Limb (tissue), 2 donors: ENCODE results near the gene EIF4B.

Experiments
- DNase-seq, 2 donors: peaks; one replicate each; pipeline ENCODE4 v3.0.0-alpha.2; 2016; ENCODE audit errors: extremely low spot score in 2 of 2

Gene EIF4B

DNA sequence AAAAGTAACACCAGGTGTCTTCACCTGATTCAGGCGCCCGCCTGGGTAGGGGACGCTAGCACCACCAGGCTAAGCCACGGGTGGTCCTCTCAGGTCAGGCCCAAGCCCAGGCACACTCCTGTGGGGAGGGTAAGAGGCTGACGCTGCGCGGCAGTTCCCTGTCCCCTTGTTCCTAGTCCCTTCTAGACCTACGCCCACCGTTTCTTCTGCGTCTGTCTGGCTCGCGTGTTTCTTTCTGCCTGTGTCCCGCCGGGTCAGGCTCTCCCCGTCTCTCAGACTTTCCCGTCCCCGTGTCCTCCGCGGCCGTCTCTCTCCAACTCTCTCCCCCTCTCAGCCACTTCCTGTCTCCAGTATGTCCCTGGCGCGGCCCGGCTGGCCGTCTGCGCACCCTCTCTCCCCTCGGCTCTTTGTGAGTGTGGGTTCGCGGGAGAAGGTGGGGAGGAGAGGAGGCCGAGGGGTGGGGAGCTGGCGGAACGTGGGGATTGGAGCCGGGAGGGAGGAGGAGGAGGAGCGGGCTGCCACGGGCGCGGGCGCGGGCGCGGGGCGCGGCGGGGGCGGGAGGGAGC, 40.5 kb downstream of the EIF4B start:
- DNase-seq: peak in 1 of 2 donors; percentile 82

GRCh38 chr12:53047221-53048032, 41.2 kb downstream of the EIF4B start:
- DNase-seq: peak; percentile 89 to 93

GRCh38 chr12:53048033-53048779, 42.0 kb downstream of the EIF4B start:
- peak in 1 of 2 donors; percentile 78 for DNase-seq

- peak; percentile 39 to 78 for DNase-seq
Observed at GRCh38 chr12:53048780-53049401, 42.6 kb downstream of the EIF4B start.

DNA sequence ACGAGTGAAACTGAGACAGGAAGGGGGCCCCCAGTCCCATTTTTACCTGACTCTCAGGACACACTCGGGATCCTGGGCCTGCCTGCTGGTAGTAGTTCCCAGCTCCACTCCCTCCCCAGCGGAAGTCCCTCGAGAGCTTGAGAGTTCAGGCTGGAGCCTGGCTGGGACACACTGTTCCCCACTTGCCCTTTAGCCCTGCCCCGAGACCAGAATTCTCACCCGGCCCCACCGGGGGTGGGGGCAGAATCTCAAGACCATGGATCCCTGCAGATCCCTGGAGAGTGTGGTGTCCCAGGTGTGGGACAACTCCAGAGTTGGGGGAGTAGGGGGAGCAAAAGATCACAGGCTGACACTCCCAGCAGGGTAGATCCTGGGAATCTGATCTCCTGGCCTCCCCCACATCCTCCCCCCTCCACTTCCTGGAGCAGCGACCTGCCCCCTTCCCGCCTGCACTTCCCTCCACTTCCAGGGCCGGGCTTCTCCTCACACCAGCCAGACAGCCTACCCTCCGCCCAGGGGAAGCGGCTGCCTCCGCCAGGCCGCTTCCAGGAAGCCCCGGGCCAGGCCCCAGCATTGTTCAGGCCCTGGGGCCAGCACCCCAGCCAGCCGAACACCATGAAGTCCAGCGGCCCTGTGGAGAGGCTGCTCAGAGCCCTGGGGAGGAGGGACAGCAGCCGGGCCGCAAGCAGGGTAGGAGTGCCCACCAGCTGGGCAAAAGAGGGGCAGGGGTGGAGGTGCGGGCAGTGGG, 43.5 kb downstream of the EIF4B start, which contains the start of gene TNS2:
TNS2 (plus strand) TSS at position 495 of the 748 bp plus-strand sequence; CDS start at position 616, 121 bp downstream.
- peak; percentile 51 to 74 for DNase-seq

GRCh38 chr12:53050426-53051057, 44.3 kb downstream of the EIF4B start:
- no peak for DNase-seq

DNA sequence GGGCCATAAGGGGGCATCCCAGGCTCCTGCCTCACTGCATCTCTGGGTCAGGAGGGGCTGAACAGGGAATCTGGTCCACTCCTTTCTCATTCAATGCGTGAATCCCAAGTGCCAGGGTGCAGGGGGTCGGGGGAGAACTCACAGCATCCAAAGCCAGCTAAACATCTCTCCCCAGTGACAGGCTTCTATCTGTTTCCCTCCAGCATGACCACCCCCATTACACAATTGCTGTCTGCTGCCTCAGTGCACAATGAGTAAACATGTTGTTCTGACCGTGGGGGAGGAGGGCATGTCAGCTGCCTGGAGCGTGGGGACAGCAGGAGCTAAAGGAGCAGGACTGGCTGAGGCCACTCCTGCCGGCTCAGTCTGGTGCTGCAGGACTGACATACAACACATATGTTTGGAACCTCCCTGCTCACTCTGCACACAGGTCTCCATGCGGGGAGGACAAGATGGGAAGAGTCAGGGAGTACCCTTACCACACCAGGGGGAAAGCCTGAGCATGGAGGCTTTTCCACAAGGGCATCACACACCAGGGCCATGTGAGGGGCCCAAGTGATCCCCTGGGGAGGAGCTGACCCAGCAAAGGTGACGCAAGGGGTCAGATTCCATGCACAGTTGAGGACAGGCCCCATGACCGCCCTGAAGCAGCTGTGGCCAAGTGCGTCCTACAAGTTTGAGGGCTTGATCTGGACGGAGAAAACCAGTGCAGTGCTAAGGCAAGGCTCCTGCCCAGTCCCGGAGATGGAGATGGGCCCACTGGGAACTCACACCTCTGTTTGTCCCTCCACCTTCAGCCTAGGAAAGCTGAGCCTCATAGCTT, 45.0 kb downstream of the EIF4B start:
- peak in 1 of 2 donors; percentile 45 for DNase-seq

DNA sequence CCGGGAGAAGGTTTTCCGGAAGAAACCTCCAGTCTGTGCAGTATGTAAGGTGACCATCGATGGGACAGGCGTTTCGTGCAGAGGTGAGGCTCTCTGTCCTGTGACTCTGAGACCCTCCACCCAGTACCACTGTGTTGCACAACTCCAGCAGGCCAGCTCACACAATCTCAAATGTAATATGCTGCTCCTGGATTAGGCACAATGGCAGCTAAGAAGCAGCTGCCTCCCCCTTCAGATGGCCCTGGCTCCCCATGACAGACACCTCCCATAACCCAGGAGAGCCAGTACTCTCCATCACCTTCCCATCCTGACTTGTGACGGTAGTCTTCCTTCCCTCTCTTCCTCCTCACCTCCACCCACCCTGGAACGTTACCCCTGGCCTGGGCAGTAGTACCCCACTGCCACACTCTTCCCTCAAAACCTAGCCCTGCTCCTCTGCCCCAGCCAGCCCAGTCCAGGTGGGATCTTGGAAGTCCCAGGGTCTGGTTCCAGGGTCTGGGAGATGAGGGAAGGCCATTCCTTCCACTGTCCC, 45.7 kb downstream of the EIF4B start:
- DNase-seq: peak in 1 of 2 donors; percentile 37

DNA sequence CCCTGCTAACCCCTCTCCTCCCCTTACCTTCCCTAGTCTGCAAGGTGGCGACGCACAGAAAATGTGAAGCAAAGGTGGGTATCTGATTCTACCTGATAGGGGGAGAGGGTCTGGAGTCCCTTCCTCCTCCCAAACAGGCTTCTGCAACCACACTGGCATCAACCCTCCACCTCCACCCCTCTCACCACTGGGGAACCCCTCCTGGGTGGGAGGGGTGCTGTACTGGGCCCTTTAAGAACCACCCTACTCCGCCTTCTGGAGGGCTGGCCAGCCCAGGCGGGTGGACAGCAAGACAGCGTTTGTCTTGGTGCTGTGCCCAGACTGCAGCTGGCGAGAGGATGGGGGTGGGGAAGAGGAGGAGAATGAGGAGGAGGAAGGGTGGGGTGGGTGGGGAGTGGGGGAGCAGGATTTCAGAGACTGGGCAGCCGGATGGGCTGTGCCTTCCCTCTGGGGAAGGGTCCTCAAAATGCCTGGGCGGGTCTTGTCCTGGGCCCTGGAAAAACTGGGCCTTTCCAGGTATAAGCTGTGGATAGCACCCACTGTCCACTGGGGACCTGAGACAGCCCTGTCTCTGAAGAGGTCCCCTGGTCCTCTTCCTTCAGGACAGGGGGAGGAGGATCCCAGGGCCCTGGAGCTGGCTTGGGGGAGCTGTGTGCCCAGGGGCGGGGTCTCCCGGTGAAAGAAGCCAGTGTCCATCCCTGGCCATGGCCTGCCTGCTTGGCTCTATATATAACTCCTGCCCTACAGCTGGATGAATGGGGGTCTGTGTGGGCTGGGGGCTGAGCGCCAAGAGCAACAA, 46.4 kb downstream of the EIF4B start:
- peak; percentile 85 for DNase-seq

GRCh38 chr12:53053218-53054111, 47.2 kb downstream of the EIF4B start:
- peak in 1 of 2 donors; percentile 75 for DNase-seq

GRCh38 chr12:53054112-53054878, 48.0 kb downstream of the EIF4B start:
- peak; percentile 93 to 97 for DNase-seq

DNA sequence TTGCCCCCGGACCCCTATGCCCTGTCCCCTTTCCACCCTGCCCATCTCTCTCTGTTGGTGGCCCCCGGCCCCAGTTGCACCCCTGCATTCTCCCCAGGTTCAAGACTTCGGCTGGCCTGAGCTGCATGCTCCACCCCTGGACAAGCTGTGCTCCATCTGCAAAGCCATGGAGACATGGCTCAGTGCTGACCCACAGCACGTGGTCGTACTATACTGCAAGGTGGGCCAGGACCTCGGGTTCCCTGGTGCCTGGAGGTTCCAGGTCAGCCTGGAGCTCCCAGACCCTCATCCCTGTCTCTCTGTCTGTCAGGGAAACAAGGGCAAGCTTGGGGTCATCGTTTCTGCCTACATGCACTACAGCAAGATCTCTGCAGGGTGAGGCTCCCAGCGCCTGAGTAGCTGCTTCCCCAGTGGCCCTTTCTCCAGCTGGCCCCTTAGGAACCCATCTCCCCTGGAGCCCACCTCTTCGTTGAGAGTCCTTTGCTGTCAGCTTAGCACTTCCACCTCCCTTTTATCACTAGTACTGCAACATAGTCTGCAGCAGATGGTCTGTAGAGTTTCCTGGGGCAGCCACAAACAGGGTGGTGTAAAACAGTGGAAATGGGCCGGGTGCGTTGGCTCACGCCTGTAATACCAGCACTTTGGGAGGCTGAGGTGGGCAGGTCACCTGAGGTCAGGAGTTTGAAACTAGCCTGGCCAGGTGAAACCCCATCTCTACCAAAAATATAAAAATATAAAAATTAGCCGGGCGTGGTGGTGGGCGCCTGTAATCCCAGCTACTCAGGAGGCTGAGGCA, 49.4 kb downstream of the EIF4B start:
- DNase-seq: no peak

DNA sequence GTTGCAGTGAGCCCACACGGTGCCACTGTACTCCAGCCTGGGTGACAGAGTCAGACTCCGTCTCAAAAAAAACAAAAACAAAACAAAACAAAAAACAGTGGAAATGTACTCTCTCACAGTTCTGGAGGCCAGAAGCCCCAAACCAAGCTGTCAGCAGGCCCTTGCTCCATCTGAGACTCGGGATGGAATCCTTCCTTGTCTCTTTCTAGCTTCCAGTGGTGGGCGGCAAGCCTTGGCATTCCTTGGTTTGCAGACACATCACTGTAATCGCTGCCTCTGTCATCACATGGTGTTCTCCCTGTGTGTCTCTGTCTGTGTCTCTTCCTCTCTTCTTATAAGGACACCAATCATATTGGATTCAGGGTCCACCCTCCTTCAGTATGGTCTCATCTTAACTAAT, 50.0 kb downstream of the EIF4B start:
- DNase-seq: no peak

DNA sequence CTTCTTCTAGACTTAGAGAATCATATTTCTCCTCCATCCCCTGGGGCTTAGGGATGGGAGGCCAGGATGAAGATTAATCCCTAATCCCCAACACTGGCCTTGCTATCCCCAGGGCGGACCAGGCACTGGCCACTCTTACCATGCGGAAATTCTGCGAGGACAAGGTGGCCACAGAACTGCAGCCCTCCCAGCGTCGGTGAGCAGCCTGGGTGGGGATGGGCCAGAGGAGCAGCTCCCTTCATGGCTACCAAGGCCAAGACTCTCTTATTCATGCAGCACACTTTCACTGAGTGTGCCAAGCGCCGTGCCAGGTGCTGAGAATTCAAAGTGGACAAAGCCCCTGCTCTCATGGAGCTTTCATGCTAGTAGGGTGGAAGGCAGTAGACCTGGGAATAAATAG, 50.6 kb downstream of the EIF4B start:
- no peak for DNase-seq

GRCh38 chr12:53057816-53058500, 51.7 kb downstream of the EIF4B start:
- no peak for DNase-seq
